NCI-H82 treated with DMSO at 0.1 percent for 48 hours (cell line): ENCODE data around the gene ZNF862.
A peak's percentile ranks its signal among the peaks of the same experiment; 100 is the strongest.

Source experiments
- DNase-seq: peaks from one replicate; lab custom pipeline; 2025; ENCODE audit not compliant: unreplicated experiment; lab: John Stamatoyannopoulos, UW

The ZNF862 gene

GRCh38 chr7:149864751-149865150, 26.6 kb downstream of the ZNF862 start:
- DNase-seq: no peak

GRCh38 chr7:149865437-149865836, 27.3 kb downstream of the ZNF862 start:
- DNase-seq: no peak

GRCh38 chr7:149866139-149866778, 28.1 kb downstream of the ZNF862 start:
- no peak for DNase-seq

- no peak for DNase-seq
These were observed 28.7 kb downstream of the ZNF862 start for GRCh38 chr7:149866779-149867447.

GRCh38 chr7:149867762-149868622, 29.8 kb downstream of the ZNF862 start:
- no peak for DNase-seq

- no peak for DNase-seq
These were observed 30.6 kb downstream of the ZNF862 start for GRCh38 chr7:149868623-149869290.

GRCh38 chr7:149869291-149869650, 31.1 kb downstream of the ZNF862 start:
- DNase-seq: no peak

- no peak for DNase-seq
These were observed 31.7 kb downstream of the ZNF862 start for GRCh38 chr7:149869867-149870266.

- DNase-seq: no peak
These were observed 32.1 kb downstream of the ZNF862 start for GRCh38 chr7:149870274-149870673.

GRCh38 chr7:149870701-149871483, 32.7 kb downstream of the ZNF862 start:
- DNase-seq: no peak

GRCh38 chr7:149871576-149871975, 33.4 kb downstream of the ZNF862 start:
- DNase-seq: no peak

GRCh38 chr7:149872419-149873073, 34.4 kb downstream of the ZNF862 start:
- peak; percentile 41 for DNase-seq

- DNase-seq: peak; percentile 81
These were observed 35.1 kb downstream of the ZNF862 start, which contains the start of gene ATP6V0E2 for GRCh38 chr7:149873074-149873969. Gene ATP6V0E2, plus strand, starts transcription at chr7:149873969. Its CDS starts 97 bp downstream, at chr7:149874066.

GRCh38 chr7:149873970-149874643, 35.9 kb downstream of the ZNF862 start:
- no peak for DNase-seq

GRCh38 chr7:149874644-149875028, 36.5 kb downstream of the ZNF862 start:
- no peak for DNase-seq

GRCh38 chr7:149875396-149875795, 37.2 kb downstream of the ZNF862 start:
- DNase-seq: no peak

- DNase-seq: no peak
These were observed 39.8 kb downstream of the ZNF862 start for GRCh38 chr7:149877890-149878522.

- no peak for DNase-seq
These were observed 40.3 kb downstream of the ZNF862 start for GRCh38 chr7:149878523-149878921.
